Activated CD8-positive, alpha-beta memory T cell treated with anti-CD3 and anti-CD28 coated beads, Interleukin-2, amount 10 ng/mL, durations not matched to agents 7 days and 5 days (primary cell): ENCODE data around the gene SNX5. TPM values are rescaled to one million over a fixed set of nuclear protein-coding genes. Genes with fewer than 3 reads are reported as not detected.

Source experiments
- ATAC-seq: fragments of 150-1000 bp; cut with Tn5 transposase; one replicate; pipeline ENCODE4 v1.10.0; 2021; ENCODE audit warnings: moderate library complexity
- CTCF ChIA-PET: fragments of 350-600 bp; sonication (Branson Sonifier 250); formaldehyde crosslinking; loops from one replicate; lab custom pipeline; 2021; ENCODE audit warnings: antibody characterized with exemption; lab: Charles Lee
- DNase-seq: peaks from one replicate; pipeline ENCODE4 v3.0.0-alpha.2; 2020
- H3K27ac Mint-ChIP-seq: one replicate; pipeline ENCODE4 v1.8.0; 2021; ENCODE audit warnings: mild to moderate bottlenecking, mixed read lengths
- H3K27me3 Mint-ChIP-seq: one replicate; pipeline ENCODE4 v1.8.0; 2021; ENCODE audit warnings: mixed read lengths
- H3K36me3 Mint-ChIP-seq: one replicate; pipeline ENCODE4 v1.8.0; 2021; ENCODE audit warnings: mild to moderate bottlenecking, mixed read lengths
- H3K4me1 Mint-ChIP-seq: one replicate; pipeline ENCODE4 v1.8.0; 2021; ENCODE audit warnings: mixed read lengths
- H3K4me3 Mint-ChIP-seq: one replicate; pipeline ENCODE4 v1.8.0; 2021; ENCODE audit warnings: mild to moderate bottlenecking, moderate library complexity, mixed read lengths
- H3K9me3 Mint-ChIP-seq: one replicate; pipeline ENCODE4 v1.8.0; 2022; ENCODE audit warnings: low read depth, mixed read lengths
- total RNA-seq, 2 experiments: library from RNA; stranded (reverse); gene quantifications; one replicate each; pipeline ENCODE4 v1.2.3, GENCODE V29; 2021

SNX5 gene
- total RNA-seq, 2 experiments from 2014 or later, result 178 to 192 TPM

- peak overlapping the region; percentile 20 for H3K4me3 Mint-ChIP-seq
- peak overlapping the region; percentile 79 for H3K27ac Mint-ChIP-seq
- H3K36me3 Mint-ChIP-seq, result peaks cover 4% of the 10 kb centered on the region
- CTCF ChIA-PET, result interaction anchor here (1.0 to 1.8 kb wide), 5 partner anchors 8 to 399 kb away, joined by 3 to 7 read pairs (median 4); no protein-coding TSS in a partner anchor
- no peaks in the 10 kb centered on the region for H3K9me3 Mint-ChIP-seq
- peak; percentile 63 for DNase-seq
- H3K4me1 Mint-ChIP-seq, result peaks cover 28% of the 10 kb centered on the region
- H3K27me3 Mint-ChIP-seq, result peaks cover 24% of the 10 kb centered on the region
- ATAC-seq, result peak; percentile 95
These were observed 64.6 kb downstream of the SNX5 start for GRCh38 chr20:17904027-17904426.

GRCh38 chr20:17902531-17903083, 66.0 kb downstream of the SNX5 start:
- Mint-ChIP-seq H3K27ac (no peak overlapping the region), H3K4me3 (no peak overlapping the region), H3K9me3 (no peaks in the 10 kb centered on the region), H3K4me1 (peaks cover 30% of the 10 kb centered on the region), H3K27me3 (peaks cover 27% of the 10 kb centered on the region), H3K36me3 (peaks cover 4% of the 10 kb centered on the region)
- DNase-seq (no peak), ATAC-seq (no peak)
- CTCF ChIA-PET, result interaction anchor here (0.9 to 1.4 kb wide), 3 partner anchors 222 to 366 kb away, joined by 3 to 4 read pairs (median 3); partner anchors contain the start of gene DSTN

GRCh38 chr20:17901971-17902370, 66.6 kb downstream of the SNX5 start:
- H3K27me3 Mint-ChIP-seq, result peaks cover 32% of the 10 kb centered on the region
- CTCF ChIA-PET, result interaction anchor here (1.0 to 1.4 kb wide), 4 partner anchors 37 to 397 kb away, joined by 3 to 7 read pairs (median 4); partner anchors contain the start of genes DSTN and RRBP1
- H3K9me3 Mint-ChIP-seq, result no peaks in the 10 kb centered on the region
- no peak for ATAC-seq
- H3K27ac Mint-ChIP-seq, result no peak overlapping the region
- peaks cover 4% of the 10 kb centered on the region for H3K36me3 Mint-ChIP-seq
- no peak overlapping the region for H3K4me3 Mint-ChIP-seq
- peaks cover 33% of the 10 kb centered on the region for H3K4me1 Mint-ChIP-seq
- no peak for DNase-seq

GRCh38 chr20:17898548-17898994, 70.0 kb downstream of the SNX5 start:
- Mint-ChIP-seq H3K27ac (no peak overlapping the region), H3K4me1 (peaks cover 39% of the 10 kb centered on the region), H3K4me3 (no peak overlapping the region), H3K27me3 (peaks cover 48% of the 10 kb centered on the region), H3K9me3 (no peaks in the 10 kb centered on the region), H3K36me3 (peaks cover 2% of the 10 kb centered on the region)
- CTCF ChIA-PET, result interaction anchor here (0.9 to 2.0 kb wide), 8 partner anchors 10 to 394 kb away, joined by 3 to 25 read pairs (median 4); partner anchors contain the start of gene RRBP1
- ATAC-seq (peak; percentile 81), DNase-seq (peak; percentile 79)

DNA sequence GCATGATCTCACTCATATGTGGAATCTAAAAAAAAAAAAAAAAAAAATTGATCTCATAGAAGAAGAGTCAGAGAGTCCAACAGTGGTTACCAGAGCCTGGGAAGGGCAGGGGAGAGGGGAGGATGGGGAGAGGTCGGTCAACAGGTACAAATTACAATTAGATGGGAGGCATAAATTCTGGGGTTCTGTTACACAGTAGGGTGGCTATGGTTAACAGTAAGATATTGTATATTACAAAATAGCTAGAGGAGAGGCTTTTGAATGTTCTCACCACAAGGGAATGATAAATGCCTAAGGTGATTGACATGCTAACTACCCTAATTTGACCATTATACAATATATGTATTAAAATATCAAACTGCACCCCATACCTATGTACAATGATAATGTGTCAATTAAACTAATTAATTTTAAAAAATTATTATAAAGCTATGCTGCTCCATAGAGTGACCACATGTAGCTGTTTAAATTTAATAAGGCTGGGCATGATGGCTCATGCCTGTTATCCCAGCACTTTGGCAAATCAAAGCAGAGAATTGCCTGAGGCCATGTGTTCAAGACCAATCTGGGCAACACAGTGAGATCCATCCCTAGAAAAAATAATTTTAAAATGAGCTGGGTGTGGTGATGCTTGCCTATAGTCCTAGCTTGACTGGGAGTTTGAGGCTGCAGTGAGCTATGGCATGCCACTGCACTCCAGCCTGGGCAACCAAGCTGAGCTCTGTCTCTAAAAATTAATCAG, 70.9 kb downstream of the SNX5 start:
- Mint-ChIP-seq H3K9me3 (no peaks in the 10 kb centered on the region), H3K4me1 (peaks cover 33% of the 10 kb centered on the region), H3K4me3 (no peak overlapping the region), H3K27ac (no peak overlapping the region), H3K36me3 (no peaks in the 10 kb centered on the region), H3K27me3 (peaks cover 48% of the 10 kb centered on the region)
- CTCF ChIA-PET, result interaction anchor here (0.7 to 2.0 kb wide), 12 partner anchors 9 to 1161 kb away, joined by 3 to 25 read pairs (median 4); partner anchors contain the start of genes BFSP1 and RRBP1
- ATAC-seq, result no peak
- no peak for DNase-seq

GRCh38 chr20:17896771-17897369, 71.7 kb downstream of the SNX5 start:
- no peaks in the 10 kb centered on the region for H3K36me3 Mint-ChIP-seq
- peaks cover 31% of the 10 kb centered on the region for H3K4me1 Mint-ChIP-seq
- H3K9me3 Mint-ChIP-seq, result no peaks in the 10 kb centered on the region
- no peak for ATAC-seq
- no peak overlapping the region for H3K4me3 Mint-ChIP-seq
- CTCF ChIA-PET, result interaction anchor here (0.7 to 2.8 kb wide), 6 partner anchors 10 to 1160 kb away, joined by 3 to 30 read pairs (median 4); partner anchors contain the start of gene RRBP1
- no peak for DNase-seq
- no peak overlapping the region for H3K27ac Mint-ChIP-seq
- peaks cover 54% of the 10 kb centered on the region for H3K27me3 Mint-ChIP-seq

DNA sequence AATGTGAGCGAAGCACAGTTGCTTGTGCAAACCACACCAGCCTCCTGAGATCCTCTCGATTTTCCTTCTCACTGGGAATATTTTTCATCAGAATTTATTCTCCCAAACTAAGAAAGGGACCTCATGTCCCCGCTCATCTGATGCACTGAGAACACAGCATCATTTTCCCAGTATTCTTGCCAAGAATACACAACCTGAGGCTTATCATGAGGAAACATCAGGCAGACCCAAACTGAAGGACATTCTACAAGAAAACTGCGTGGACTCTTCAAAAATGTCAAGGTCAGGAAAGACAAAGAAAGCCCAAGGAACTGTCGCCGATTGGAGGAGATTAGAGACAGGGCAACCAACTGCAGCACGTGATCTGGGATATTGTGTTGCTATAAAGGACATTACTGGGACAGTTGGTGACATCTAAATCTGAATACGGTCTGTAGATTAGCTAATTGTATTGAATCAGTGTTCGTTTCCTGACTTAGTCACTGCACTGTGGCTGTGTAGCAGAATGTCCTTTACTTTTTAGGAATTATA, 72.3 kb downstream of the SNX5 start:
- peaks cover 31% of the 10 kb centered on the region for H3K4me1 Mint-ChIP-seq
- peaks cover 61% of the 10 kb centered on the region for H3K27me3 Mint-ChIP-seq
- H3K27ac Mint-ChIP-seq, result no peak overlapping the region
- no peaks in the 10 kb centered on the region for H3K36me3 Mint-ChIP-seq
- DNase-seq (no peak), ATAC-seq (no peak)
- no peaks in the 10 kb centered on the region for H3K9me3 Mint-ChIP-seq
- CTCF ChIA-PET, result interaction anchor here (0.7 to 2.8 kb wide), 8 partner anchors 8 to 393 kb away, joined by 3 to 30 read pairs (median 3); partner anchors contain the start of gene RRBP1
- H3K4me3 Mint-ChIP-seq, result no peak overlapping the region

GRCh38 chr20:17895641-17896171, 72.9 kb downstream of the SNX5 start:
- peak overlapping the region; percentile 29 for H3K4me3 Mint-ChIP-seq
- no peak overlapping the region for H3K27ac Mint-ChIP-seq

DNA sequence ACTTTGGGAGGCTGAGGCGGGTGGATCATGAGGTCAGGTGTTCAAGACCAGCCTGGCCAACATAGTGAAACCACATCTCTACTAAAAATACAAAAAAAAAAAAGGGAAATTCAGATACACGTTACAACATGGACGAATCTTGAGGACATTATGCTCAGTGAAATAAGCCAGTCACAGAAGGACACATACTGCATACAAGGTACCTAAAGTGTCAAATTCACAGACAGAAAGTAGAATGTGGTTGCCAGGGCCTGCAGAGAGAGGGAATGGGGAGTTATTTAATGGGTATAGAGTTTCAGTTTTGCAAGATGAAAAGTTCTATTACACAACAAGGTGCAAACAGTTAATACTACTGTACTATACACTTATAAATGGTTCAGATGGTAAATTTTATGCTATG, 75.1 kb downstream of the SNX5 start:
- no peak for ATAC-seq
- Mint-ChIP-seq H3K27me3 (peaks cover 58% of the 10 kb centered on the region), H3K4me1 (peaks cover 19% of the 10 kb centered on the region), H3K36me3 (no peaks in the 10 kb centered on the region), H3K27ac (no peak overlapping the region), H3K4me3 (no peak overlapping the region), H3K9me3 (peaks cover 4% of the 10 kb centered on the region)
- DNase-seq, result no peak
- CTCF ChIA-PET, result no interaction called here

More at GRCh38 chr20:17895641-17896171, 72.9 kb downstream of the SNX5 start:
- peak; percentile 72 for ATAC-seq
- peak; percentile 64 for DNase-seq
- H3K27me3 Mint-ChIP-seq, result peaks cover 58% of the 10 kb centered on the region
- CTCF ChIA-PET, result interaction anchor here (0.9 to 2.8 kb wide), 8 partner anchors 9 to 393 kb away, joined by 3 to 30 read pairs (median 3); partner anchors contain the start of gene RRBP1
- H3K9me3 Mint-ChIP-seq, result no peaks in the 10 kb centered on the region
- peaks cover 26% of the 10 kb centered on the region for H3K4me1 Mint-ChIP-seq
- no peaks in the 10 kb centered on the region for H3K36me3 Mint-ChIP-seq

GRCh38 chr20:17892189-17892938, 76.2 kb downstream of the SNX5 start:
- CTCF ChIA-PET, result interaction anchor here (1.2 to 2.0 kb wide), 3 partner anchors 12 to 387 kb away, joined by 3 to 5 read pairs (median 4); partner anchors contain the start of gene RRBP1
- peaks cover 60% of the 10 kb centered on the region for H3K27me3 Mint-ChIP-seq
- DNase-seq (no peak), ATAC-seq (no peak)
- no peaks in the 10 kb centered on the region for H3K36me3 Mint-ChIP-seq
- H3K4me1 Mint-ChIP-seq, result peaks cover 18% of the 10 kb centered on the region
- H3K4me3 Mint-ChIP-seq, result no peak overlapping the region
- H3K27ac Mint-ChIP-seq, result no peak overlapping the region
- peaks cover 4% of the 10 kb centered on the region for H3K9me3 Mint-ChIP-seq
